Measurements from ENCODE around the gene FOXJ1. TPM values are rescaled to one million over a fixed set of nuclear protein-coding genes. Genes with fewer than 3 reads are reported as not detected.
A peak's percentile ranks its signal among the peaks of the same experiment; 100 is the strongest.

The FOXJ1 gene
- total RNA-seq, 1 experiment from 2014 or later = 4.0 TPM

DNA sequence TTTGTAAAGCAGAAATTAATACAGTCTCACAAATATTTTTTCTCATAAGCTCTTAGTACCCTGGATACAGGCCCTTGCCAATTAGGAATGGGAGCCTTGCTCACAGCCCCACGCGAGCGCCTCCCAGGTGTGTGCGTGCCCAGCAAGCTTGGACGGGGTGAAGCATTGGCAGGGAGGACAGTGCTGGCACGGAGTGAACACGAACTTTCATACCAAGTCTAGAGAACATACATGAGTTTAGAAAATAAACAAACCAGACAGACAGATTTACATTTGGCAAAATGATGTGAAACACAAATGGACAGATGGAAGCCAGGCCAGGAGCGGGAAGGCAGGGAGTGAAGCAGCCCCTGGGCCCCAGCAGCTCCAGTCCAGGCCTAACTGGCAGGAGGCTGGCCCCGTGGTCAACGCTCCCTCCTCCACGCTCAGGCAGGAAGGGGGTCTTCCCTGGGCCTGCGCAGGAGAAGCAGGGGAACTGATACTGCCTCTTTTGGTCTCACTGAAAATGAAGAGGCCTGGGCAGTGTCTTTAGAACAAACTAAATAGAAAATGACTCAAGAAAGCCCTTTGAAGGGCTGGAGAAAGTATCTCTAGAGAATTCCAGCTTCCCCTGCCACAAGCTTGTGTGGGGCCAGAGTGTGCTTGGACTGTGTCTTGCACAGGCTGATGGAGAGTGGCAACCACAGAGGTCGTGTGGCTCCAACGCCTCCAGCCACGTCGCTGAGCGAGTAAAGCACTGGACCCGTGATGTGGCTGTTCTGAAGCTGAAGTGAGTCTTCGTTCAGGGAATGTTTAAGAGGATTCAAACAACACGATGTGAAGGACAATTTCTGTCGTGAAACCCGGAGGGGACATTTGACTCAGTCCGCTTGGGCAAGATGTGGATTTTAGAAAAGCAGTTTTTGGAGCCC, 9.9 kb upstream of the FOXJ1 start:
- Histone ChIP-seq H2BK120ac (ENCODE audit: low read depth, low read length, poor library complexity, severe bottlenecking) (no peak overlapping the region), H3K9ac (ENCODE audit: extremely low read depth, insufficient read length, low read length) (no peak overlapping the region), H4K91ac (ENCODE audit: insufficient read length, low read depth, low read length) (no peak overlapping the region), H2AK5ac (ENCODE audit: insufficient read length, low read length) (no peak overlapping the region), H3K9me3 (ENCODE audit: control insufficient read depth, low read depth, low read length) (no peaks in the 10 kb centered on the region), H3K23ac (ENCODE audit: insufficient read length, low read depth, low read length) (no peak overlapping the region), H3K4me2 (ENCODE audit: insufficient read depth, insufficient read length, low read length) (no peak overlapping the region), H3K27me3 (ENCODE audit: insufficient read depth, low read length) (no peaks in the 10 kb centered on the region), H3K18ac (ENCODE audit: insufficient read length, low read depth, low read length) (no peak overlapping the region), H3K79me1 (ENCODE audit: insufficient read depth, low read depth, low read length, poor library complexity, severe bottlenecking) (no peaks in the 10 kb centered on the region), H2BK5ac (ENCODE audit: insufficient read length, low read length) (no peak overlapping the region), H4K8ac (replicated peaks; ENCODE audit: insufficient read length, low read depth, low read length) (no peak overlapping the region), H4K5ac (ENCODE audit: insufficient read length, low read depth, low read length) (no peak overlapping the region), H3K14ac (ENCODE audit: insufficient read depth, low read length) (no peak overlapping the region), H2AFZ (ENCODE audit: low read length) (no peak overlapping the region), H3K56ac (ENCODE audit: insufficient read length, low read depth, low read length) (no peak overlapping the region), H3K23me2 (ENCODE audit: insufficient read length, low read depth, low read length, poor library complexity, severe bottlenecking) (no peaks in the 10 kb centered on the region), H3K79me2 (ENCODE audit: insufficient read depth, low read length) (no peaks in the 10 kb centered on the region), H3K4ac (ENCODE audit: low read depth, low read length) (no peak overlapping the region), H3K27ac (ENCODE audit: insufficient read length, low read depth, low read length) (no peak overlapping the region), H2BK12ac (ENCODE audit: insufficient read length, low read depth, low read length) (no peak overlapping the region), H2BK15ac (ENCODE audit: low read depth, low read length) (no peak overlapping the region), H3T11ph (ENCODE audit: low read length) (no peak overlapping the region), H4K20me1 (ENCODE audit: control insufficient read depth, insufficient read depth, insufficient read length) (no peaks in the 10 kb centered on the region), H3K4me1 (ENCODE audit: insufficient read depth, low read length) (peaks cover 4% of the 10 kb centered on the region; the same call in 1 of the 2 replicates), H2BK20ac (ENCODE audit: low read depth, low read length, poor library complexity, severe bottlenecking) (no peak overlapping the region)
- peak; percentile 22 for DNase-seq
- TF ChIP-seq, protein P1, sequence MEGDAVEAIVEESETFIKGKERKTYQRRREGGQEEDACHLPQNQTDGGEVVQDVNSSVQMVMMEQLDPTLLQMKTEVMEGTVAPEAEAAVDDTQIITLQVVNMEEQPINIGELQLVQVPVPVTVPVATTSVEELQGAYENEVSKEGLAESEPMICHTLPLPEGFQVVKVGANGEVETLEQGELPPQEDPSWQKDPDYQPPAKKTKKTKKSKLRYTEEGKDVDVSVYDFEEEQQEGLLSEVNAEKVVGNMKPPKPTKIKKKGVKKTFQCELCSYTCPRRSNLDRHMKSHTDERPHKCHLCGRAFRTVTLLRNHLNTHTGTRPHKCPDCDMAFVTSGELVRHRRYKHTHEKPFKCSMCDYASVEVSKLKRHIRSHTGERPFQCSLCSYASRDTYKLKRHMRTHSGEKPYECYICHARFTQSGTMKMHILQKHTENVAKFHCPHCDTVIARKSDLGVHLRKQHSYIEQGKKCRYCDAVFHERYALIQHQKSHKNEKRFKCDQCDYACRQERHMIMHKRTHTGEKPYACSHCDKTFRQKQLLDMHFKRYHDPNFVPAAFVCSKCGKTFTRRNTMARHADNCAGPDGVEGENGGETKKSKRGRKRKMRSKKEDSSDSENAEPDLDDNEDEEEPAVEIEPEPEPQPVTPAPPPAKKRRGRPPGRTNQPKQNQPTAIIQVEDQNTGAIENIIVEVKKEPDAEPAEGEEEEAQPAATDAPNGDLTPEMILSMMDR (conservative IDR thresholded peaks at IDR 0.05) = no peak
- H3K4me1 Mint-ChIP-seq = peaks cover 25 to 28% of the 10 kb centered on the region in 2 experiments
- H3K27ac Mint-ChIP-seq = no peak overlapping the region
- no CpG with 5 or more reads among the region's 23 CpGs for WGBS (ENCODE audit: extremely low coverage, insufficient read length, low lambda C conversion rate)
- H3K27me3 Mint-ChIP-seq (ENCODE audit: low read depth) = peaks cover 2% of the 10 kb centered on the region
- H3K9me3 Mint-ChIP-seq = no peaks in the 10 kb centered on the region
- H3K4me3 Mint-ChIP-seq = no peak overlapping the region
- H3K36me3 Mint-ChIP-seq (ENCODE audit: insufficient read depth in 1 of 3, low read depth in 3 of 3) = no peaks in the 10 kb centered on the region; a peak in 1 of 7 replicates

Measured in H9 (cell line).